CD8-positive, alpha-beta memory T cell (primary cell): ENCODE results near the gene FNDC3B. TPM values are rescaled to one million over a fixed set of nuclear protein-coding genes. Genes with fewer than 3 reads are reported as not detected.

Experiments used
- CTCF ChIA-PET: fragments of 350-600 bp; sonication (Branson Sonifier 250); formaldehyde crosslinking; loops from one replicate; lab custom pipeline; 2021; ENCODE audit warnings: antibody characterized with exemption; lab: Charles Lee
- POLR2A ChIA-PET: fragments of 350-600 bp; sonication (Branson Sonifier 250); formaldehyde crosslinking; loops from one replicate; lab custom pipeline; 2021; ENCODE audit warnings: antibody characterized with exemption; lab: Charles Lee
- DNase-seq, 5 donors: peaks; one replicate each; pipeline versions ENCODE4 v3.0.0 to v3.0.0-alpha.2; 2020 to 2022; ENCODE audit warnings: mixed read lengths in 1 of 5
- H3K27ac ChIP-seq: one replicate; pipeline ENCODE4 v1.7.0; 2013; ENCODE audit warnings: low read depth, mild to moderate bottlenecking, low read length, moderate library complexity
- H3K27me3 ChIP-seq: 2 replicates; pipeline ENCODE4 v1.7.0; 2013; ENCODE audit warnings: low read length, mild to moderate bottlenecking; ENCODE audit not compliant: insufficient read depth, poor library complexity, severe bottlenecking
- H3K36me3 ChIP-seq: 2 replicates; pipeline ENCODE4 v1.7.0; 2013; ENCODE audit warnings: mild to moderate bottlenecking, low read length, moderate library complexity; ENCODE audit not compliant: insufficient read depth
- H3K4me1 ChIP-seq: 2 replicates; pipeline ENCODE4 v1.7.0; 2013; ENCODE audit warnings: mild to moderate bottlenecking, low read length, moderate library complexity; ENCODE audit not compliant: insufficient read depth
- H3K4me3 ChIP-seq: 2 replicates; pipeline ENCODE4 v1.7.0; 2013; ENCODE audit warnings: mild to moderate bottlenecking, low read length
- H3K9me3 ChIP-seq: 2 replicates; pipeline ENCODE4 v1.7.0; 2013; ENCODE audit warnings: mild to moderate bottlenecking, low read length
- H3K27ac Mint-ChIP-seq, 8 donors: one replicate each; pipeline ENCODE4 v1.8.0; 2020 to 2021; ENCODE audit warnings: mixed read lengths in 8 of 8, mild to moderate bottlenecking in 6 of 8, inconsistent platforms in 3 of 8, moderate library complexity in 3 of 8
- H3K27me3 Mint-ChIP-seq, 2 donors: one replicate each; pipeline ENCODE4 v1.8.0; 2020 to 2021; ENCODE audit warnings: mixed read lengths in 2 of 2, mild to moderate bottlenecking in 1 of 2, moderate library complexity in 1 of 2
- H3K36me3 Mint-ChIP-seq, 3 donors: one replicate each; pipeline ENCODE4 v1.8.0; 2020 to 2021; ENCODE audit warnings: mixed read lengths in 3 of 3, inconsistent platforms in 1 of 3, mild to moderate bottlenecking in 1 of 3
- H3K4me1 Mint-ChIP-seq, 3 donors: one replicate each; pipeline ENCODE4 v1.8.0; 2020 to 2021; ENCODE audit warnings: mixed read lengths in 3 of 3, inconsistent platforms in 1 of 3, mild to moderate bottlenecking in 1 of 3
- H3K4me3 Mint-ChIP-seq, 7 donors: one replicate each; pipeline ENCODE4 v1.8.0; 2020 to 2021; ENCODE audit warnings: mixed read lengths in 7 of 7, mild to moderate bottlenecking in 6 of 7, moderate library complexity in 4 of 7, inconsistent platforms in 2 of 7
- H3K9me3 Mint-ChIP-seq, 5 donors: one replicate each; pipeline ENCODE4 v1.8.0; 2020 to 2022; ENCODE audit warnings: mixed read lengths in 5 of 5, mild to moderate bottlenecking in 3 of 5, moderate library complexity in 2 of 5, inconsistent platforms in 1 of 5
- polyA plus RNA-seq: library from polyadenylated mRNA; unstranded; fragments of 300-500 nt; fragmentation: Illumina TruSeq; gene quantifications from one replicate; pipeline ENCODE4 v1.2.3, GENCODE V29; 2021
- total RNA-seq, 2 experiments: library from RNA; stranded (reverse); gene quantifications; one replicate each; pipeline ENCODE4 v1.2.3, GENCODE V29; 2021

Gene FNDC3B
- total and polyA plus RNA-seq, 3 experiments from 2014 or later, result 8.7 to 18.6 (median 17.4) TPM

- DNase-seq, result peak; percentile 28 to 73 (median 62)
- H3K9me3 Mint-ChIP-seq, result peaks cover 0 to 1% (median 0%) of the 10 kb centered on the region in 5 donors
- H3K4me3 Mint-ChIP-seq, result peak overlapping the region; percentile 69 to 88 (median 80)
- Histone ChIP-seq H3K27ac (peak overlapping the region; percentile 5), H3K27me3 (no peaks in the 10 kb centered on the region), H3K4me1 (peaks cover 74% of the 10 kb centered on the region), H3K36me3 (no peaks in the 10 kb centered on the region), H3K9me3 (no peaks in the 10 kb centered on the region), H3K4me3 (peak overlapping the region; percentile 42)
- ChIA-PET POLR2A (no interaction called here), CTCF (interaction anchor here (1.0 to 1.8 kb wide), 11 partner anchors 12 to 225 kb away, joined by 3 to 10 read pairs (median 4); no protein-coding TSS in a partner anchor)
- peak overlapping the region; percentile 72 to 96 (median 94) for H3K27ac Mint-ChIP-seq
- H3K27me3 Mint-ChIP-seq, result peaks cover 0 to 2% of the 10 kb centered on the region in 2 donors
- peaks cover 65 to 80% (median 78%) of the 10 kb centered on the region in 3 donors for H3K4me1 Mint-ChIP-seq
- peaks cover 0 to 3% (median 1%) of the 10 kb centered on the region in 3 donors for H3K36me3 Mint-ChIP-seq
Observed at GRCh38 chr3:172107403-172107802, 68.0 kb downstream of the FNDC3B start.

- peaks cover 0 to 1% (median 0%) of the 10 kb centered on the region in 5 donors for H3K9me3 Mint-ChIP-seq
- H3K36me3 Mint-ChIP-seq, result peaks cover 7 to 15% (median 13%) of the 10 kb centered on the region in 3 donors
- ChIA-PET CTCF (no interaction called here), POLR2A (no interaction called here)
- H3K27me3 Mint-ChIP-seq, result peaks cover 3 to 8% of the 10 kb centered on the region in 2 donors
- H3K4me1 Mint-ChIP-seq, result peaks cover 42 to 52% (median 51%) of the 10 kb centered on the region in 3 donors
- Histone ChIP-seq H3K9me3 (no peaks in the 10 kb centered on the region), H3K4me1 (peaks cover 46% of the 10 kb centered on the region), H3K27ac (no peak overlapping the region), H3K27me3 (no peaks in the 10 kb centered on the region), H3K36me3 (no peaks in the 10 kb centered on the region), H3K4me3 (no peak overlapping the region)
- H3K27ac Mint-ChIP-seq, result peak overlapping the region in 3 of 8 donors; percentile 8 to 72 (median 64)
- H3K4me3 Mint-ChIP-seq, result peak overlapping the region in 1 of 7 donors; percentile 29
- DNase-seq, result no peak
Observed at GRCh38 chr3:172110127-172110779, 70.9 kb downstream of the FNDC3B start.

GRCh38 chr3:172111163-172111562 is 71.8 kb downstream of the FNDC3B start:
- peaks cover 7 to 19% (median 13%) of the 10 kb centered on the region in 3 donors for H3K36me3 Mint-ChIP-seq
- no peak overlapping the region for H3K27ac ChIP-seq
- no peaks in the 10 kb centered on the region for H3K36me3 ChIP-seq
- H3K27me3 ChIP-seq, result no peaks in the 10 kb centered on the region
- H3K9me3 ChIP-seq, result no peaks in the 10 kb centered on the region
- POLR2A ChIA-PET, result no interaction called here
- H3K4me1 Mint-ChIP-seq, result peaks cover 34 to 43% (median 42%) of the 10 kb centered on the region in 3 donors
- H3K9me3 Mint-ChIP-seq, result peaks cover 0 to 1% (median 0%) of the 10 kb centered on the region in 5 donors
- H3K4me3 Mint-ChIP-seq, result no peak overlapping the region
- CTCF ChIA-PET, result no interaction called here
- H3K4me1 ChIP-seq, result peaks cover 38% of the 10 kb centered on the region
- peaks cover 3 to 8% of the 10 kb centered on the region in 2 donors for H3K27me3 Mint-ChIP-seq
- H3K27ac Mint-ChIP-seq, result no peak overlapping the region
- DNase-seq, result no peak
- no peak overlapping the region for H3K4me3 ChIP-seq

- no peaks in the 10 kb centered on the region for H3K27me3 ChIP-seq
- Mint-ChIP-seq H3K36me3 (peaks cover 10 to 24% (median 13%) of the 10 kb centered on the region in 3 donors), H3K4me3 (no peak overlapping the region), H3K9me3 (no peaks in the 10 kb centered on the region), H3K4me1 (peaks cover 24 to 32% (median 32%) of the 10 kb centered on the region in 3 donors), H3K27ac (no peak overlapping the region), H3K27me3 (peaks cover 3 to 8% of the 10 kb centered on the region in 2 donors)
- H3K4me1 ChIP-seq, result peaks cover 28% of the 10 kb centered on the region
- H3K4me3 ChIP-seq, result no peak overlapping the region
- POLR2A ChIA-PET, result no interaction called here
- no peak for DNase-seq
- no peak overlapping the region for H3K27ac ChIP-seq
- H3K9me3 ChIP-seq, result no peaks in the 10 kb centered on the region
- no peaks in the 10 kb centered on the region for H3K36me3 ChIP-seq
- CTCF ChIA-PET, result no interaction called here
Observed at GRCh38 chr3:172112078-172112733, 72.8 kb downstream of the FNDC3B start.

- Mint-ChIP-seq H3K36me3 (peaks cover 10 to 26% (median 13%) of the 10 kb centered on the region in 3 donors), H3K27me3 (peaks cover 3 to 8% of the 10 kb centered on the region in 2 donors), H3K4me3 (no peak overlapping the region), H3K27ac (no peak overlapping the region), H3K9me3 (no peaks in the 10 kb centered on the region), H3K4me1 (peaks cover 19 to 27% (median 27%) of the 10 kb centered on the region in 3 donors)
- no peaks in the 10 kb centered on the region for H3K9me3 ChIP-seq
- no peak overlapping the region for H3K4me3 ChIP-seq
- CTCF ChIA-PET, result no interaction called here
- POLR2A ChIA-PET, result no interaction called here
- H3K27ac ChIP-seq, result no peak overlapping the region
- no peaks in the 10 kb centered on the region for H3K36me3 ChIP-seq
- DNase-seq, result no peak
- no peaks in the 10 kb centered on the region for H3K27me3 ChIP-seq
- H3K4me1 ChIP-seq, result peaks cover 23% of the 10 kb centered on the region
Observed at GRCh38 chr3:172112734-172113120, 73.3 kb downstream of the FNDC3B start.

GRCh38 chr3:172113710-172114109 is 74.3 kb downstream of the FNDC3B start:
- ChIA-PET POLR2A (no interaction called here), CTCF (no interaction called here)
- Histone ChIP-seq H3K4me1 (peaks cover 13% of the 10 kb centered on the region), H3K36me3 (no peaks in the 10 kb centered on the region), H3K27ac (no peak overlapping the region), H3K27me3 (no peaks in the 10 kb centered on the region), H3K4me3 (no peak overlapping the region), H3K9me3 (no peaks in the 10 kb centered on the region)
- Mint-ChIP-seq H3K27me3 (peaks cover 3 to 12% of the 10 kb centered on the region in 2 donors), H3K27ac (peak overlapping the region in 2 of 8 donors; percentile 4 to 48), H3K4me3 (no peak overlapping the region), H3K9me3 (no peaks in the 10 kb centered on the region), H3K4me1 (peaks cover 10 to 17% (median 17%) of the 10 kb centered on the region in 3 donors), H3K36me3 (peaks cover 10 to 32% (median 13%) of the 10 kb centered on the region in 3 donors)
- DNase-seq, result no peak

GRCh38 chr3:172115059-172115458 is 75.7 kb downstream of the FNDC3B start:
- H3K27me3 Mint-ChIP-seq, result peaks cover 3 to 12% of the 10 kb centered on the region in 2 donors
- Histone ChIP-seq H3K9me3 (no peaks in the 10 kb centered on the region), H3K27me3 (no peaks in the 10 kb centered on the region), H3K27ac (no peak overlapping the region), H3K4me3 (no peak overlapping the region), H3K4me1 (peaks cover 1% of the 10 kb centered on the region), H3K36me3 (no peaks in the 10 kb centered on the region)
- H3K4me1 Mint-ChIP-seq, result peaks cover under 1 to 7% (median 5%) of the 10 kb centered on the region in 3 donors
- DNase-seq, result no peak
- H3K27ac Mint-ChIP-seq, result no peak overlapping the region
- no peak overlapping the region for H3K4me3 Mint-ChIP-seq
- peaks cover 12 to 35% (median 13%) of the 10 kb centered on the region in 3 donors for H3K36me3 Mint-ChIP-seq
- ChIA-PET CTCF (interaction anchor here (0.7 kb wide), 1 partner anchor 21 kb away, joined by 3 read pairs; no protein-coding TSS in a partner anchor), POLR2A (no interaction called here)
- no peaks in the 10 kb centered on the region for H3K9me3 Mint-ChIP-seq

- Histone ChIP-seq H3K36me3 (no peaks in the 10 kb centered on the region), H3K9me3 (no peaks in the 10 kb centered on the region), H3K4me3 (no peak overlapping the region), H3K4me1 (no peaks in the 10 kb centered on the region), H3K27ac (no peak overlapping the region), H3K27me3 (no peaks in the 10 kb centered on the region)
- DNase-seq, result no peak
- Mint-ChIP-seq H3K27me3 (peaks cover 3 to 12% of the 10 kb centered on the region in 2 donors), H3K36me3 (peaks cover 13 to 38% (median 14%) of the 10 kb centered on the region in 3 donors), H3K27ac (no peak overlapping the region), H3K4me3 (no peak overlapping the region), H3K4me1 (peaks cover 0 to 6% (median 0%) of the 10 kb centered on the region in 3 donors), H3K9me3 (no peaks in the 10 kb centered on the region)
- ChIA-PET CTCF (no interaction called here), POLR2A (no interaction called here)
Observed at GRCh38 chr3:172115787-172116186, 76.4 kb downstream of the FNDC3B start.
